EL (cell line): ENCODE data around the gene GRK2.

ENCODE experiments used
- DNase-seq: peaks from one replicate; pipeline ENCODE4 v3.0.0-alpha.2; 2016

The GRK2 gene

DNA sequence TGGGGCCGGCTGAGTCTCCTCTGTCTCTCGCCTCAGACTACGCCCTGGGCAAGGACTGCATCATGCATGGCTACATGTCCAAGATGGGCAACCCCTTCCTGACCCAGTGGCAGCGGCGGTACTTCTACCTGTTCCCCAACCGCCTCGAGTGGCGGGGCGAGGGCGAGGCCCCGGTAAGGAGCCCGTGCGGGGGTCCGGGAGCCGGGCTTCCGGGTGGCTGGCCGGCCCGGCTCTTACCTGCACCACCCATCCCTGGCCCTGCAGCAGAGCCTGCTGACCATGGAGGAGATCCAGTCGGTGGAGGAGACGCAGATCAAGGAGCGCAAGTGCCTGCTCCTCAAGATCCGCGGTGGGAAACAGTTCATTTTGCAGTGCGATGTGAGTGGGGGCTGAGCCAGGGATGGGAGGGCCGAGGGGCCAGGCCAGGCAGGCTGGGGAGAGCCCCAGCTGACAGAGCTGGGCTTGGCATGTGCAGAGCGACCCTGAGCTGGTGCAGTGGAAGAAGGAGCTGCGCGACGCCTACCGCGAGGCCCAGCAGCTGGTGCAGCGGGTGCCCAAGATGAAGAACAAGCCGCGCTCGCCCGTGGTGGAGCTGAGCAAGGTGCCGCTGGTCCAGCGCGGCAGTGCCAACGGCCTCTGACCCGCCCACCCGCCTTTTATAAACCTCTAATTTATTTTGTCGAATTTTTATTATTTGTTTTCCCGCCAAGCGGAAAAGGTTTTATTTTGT is 18.7 kb downstream of the GRK2 start:
- no peak for DNase-seq

DNA sequence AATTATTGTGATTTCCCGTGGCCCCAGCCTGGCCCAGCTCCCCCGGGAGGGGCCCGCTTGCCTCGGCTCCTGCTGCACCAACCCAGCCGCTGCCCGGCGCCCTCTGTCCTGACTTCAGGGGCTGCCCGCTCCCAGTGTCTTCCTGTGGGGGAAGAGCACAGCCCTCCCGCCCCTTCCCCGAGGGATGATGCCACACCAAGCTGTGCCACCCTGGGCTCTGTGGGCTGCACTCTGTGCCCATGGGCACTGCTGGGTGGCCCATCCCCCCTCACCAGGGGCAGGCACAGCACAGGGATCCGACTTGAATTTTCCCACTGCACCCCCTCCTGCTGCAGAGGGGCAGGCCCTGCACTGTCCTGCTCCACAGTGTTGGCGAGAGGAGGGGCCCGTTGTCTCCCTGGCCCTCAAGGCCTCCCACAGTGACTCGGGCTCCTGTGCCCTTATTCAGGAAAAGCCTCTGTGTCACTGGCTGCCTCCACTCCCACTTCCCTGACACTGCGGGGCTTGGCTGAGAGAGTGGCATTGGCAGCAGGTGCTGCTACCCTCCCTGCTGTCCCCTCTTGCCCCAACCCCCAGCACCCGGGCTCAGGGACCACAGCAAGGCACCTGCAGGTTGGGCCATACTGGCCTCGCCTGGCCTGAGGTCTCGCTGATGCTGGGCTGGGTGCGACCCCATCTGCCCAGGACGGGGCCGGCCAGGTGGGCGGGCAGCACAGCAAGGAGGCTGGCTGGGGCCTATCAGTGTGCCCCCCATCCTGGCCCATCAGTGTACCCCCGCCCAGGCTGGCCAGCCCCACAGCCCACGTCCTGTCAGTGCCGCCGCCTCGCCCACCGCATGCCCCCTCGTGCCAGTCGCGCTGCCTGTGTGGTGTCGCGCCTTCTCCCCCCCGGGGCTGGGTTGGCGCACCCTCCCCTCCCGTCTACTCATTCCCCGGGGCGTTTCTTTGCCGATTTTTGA is 19.5 kb downstream of the GRK2 start:
- DNase-seq: no peak

DNA sequence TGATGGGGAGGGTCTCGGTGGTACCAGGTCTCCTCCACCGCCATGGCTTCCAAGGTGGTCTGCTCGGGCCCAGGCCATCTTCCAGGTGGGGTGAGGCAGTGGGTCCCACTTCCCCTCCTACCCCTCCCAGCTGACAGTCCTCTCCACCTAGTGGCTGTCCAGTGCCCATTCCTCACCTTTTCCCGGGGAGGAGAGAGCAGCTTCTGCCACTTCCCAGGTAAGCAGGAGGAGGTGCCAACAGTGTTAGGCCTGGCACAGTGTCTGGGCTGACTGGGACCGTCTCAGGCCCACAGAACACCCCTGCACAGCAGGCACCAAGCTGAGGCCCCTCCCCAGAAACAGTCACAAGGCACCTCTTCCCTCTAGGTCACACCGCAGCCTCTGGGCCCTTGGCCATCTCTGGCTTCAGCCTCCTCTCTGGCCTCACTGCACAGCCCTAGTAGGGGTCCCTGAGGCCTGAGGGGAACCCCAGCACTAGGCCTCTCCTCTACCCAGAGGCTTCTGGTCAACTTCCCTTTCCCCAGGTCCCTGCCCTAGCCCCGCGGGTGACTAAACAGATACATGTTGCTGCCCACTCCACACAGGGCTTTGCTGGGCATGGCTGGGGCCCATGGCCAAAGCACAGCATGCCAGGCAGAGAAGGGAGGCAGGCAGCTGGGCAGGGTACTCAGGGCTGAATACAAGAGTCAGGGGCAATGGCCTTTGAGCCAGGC is 20.5 kb downstream of the GRK2 start:
- no peak for DNase-seq

DNA sequence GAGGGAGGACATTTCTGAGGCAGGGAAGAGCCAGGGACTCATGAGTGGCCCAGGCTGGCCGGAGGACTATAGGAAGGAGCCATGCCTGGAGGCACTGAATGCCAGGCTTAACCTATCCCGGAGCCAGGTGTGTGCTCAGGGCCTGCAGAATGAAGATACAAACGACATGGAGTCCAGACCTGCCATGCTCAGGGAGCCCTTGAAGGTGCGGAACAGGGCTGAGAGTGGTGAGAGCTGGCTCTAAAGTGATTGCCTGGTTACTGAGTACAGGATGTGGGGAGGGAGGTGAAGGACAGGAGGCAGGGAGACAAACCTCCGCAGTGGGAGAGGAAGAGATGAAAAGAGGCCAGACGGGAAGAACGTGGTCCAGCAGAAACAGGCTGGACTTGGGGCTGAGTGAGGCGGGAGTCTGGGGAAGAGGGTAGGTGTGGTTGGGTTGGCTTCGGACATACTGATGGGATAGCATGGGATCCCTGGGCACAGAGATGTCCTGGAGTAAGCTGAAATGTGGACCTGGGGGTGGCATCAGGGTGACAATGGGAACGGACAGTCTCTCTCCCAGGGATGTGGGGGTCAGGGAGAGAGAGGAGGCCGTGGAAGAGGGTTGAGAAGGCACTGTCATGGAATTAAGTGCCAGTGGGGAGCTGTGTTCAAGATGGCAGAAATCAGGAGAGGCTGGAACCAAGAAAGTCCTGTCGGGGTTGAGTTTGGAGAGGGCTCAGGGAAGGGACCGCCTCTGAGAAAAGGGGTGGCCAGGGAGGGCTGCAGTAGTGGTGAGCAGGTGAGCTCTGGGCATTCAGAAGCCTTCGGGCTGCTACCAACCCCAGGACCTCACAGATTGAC is 21.3 kb downstream of the GRK2 start:
- no peak for DNase-seq

DNA sequence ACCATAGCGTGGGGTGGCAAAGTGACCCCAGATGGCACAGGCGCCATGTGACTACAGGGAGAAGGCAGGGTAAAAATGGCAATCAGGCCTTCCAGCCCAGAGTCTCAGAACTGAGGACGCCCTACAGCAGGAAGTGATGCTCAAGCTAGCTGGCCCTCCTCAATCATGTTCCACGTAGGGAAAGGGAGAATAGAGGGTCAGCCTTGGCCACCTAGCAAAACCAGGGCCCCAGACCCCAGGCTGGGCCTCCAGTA is 21.9 kb downstream of the GRK2 start:
- DNase-seq: no peak

DNA sequence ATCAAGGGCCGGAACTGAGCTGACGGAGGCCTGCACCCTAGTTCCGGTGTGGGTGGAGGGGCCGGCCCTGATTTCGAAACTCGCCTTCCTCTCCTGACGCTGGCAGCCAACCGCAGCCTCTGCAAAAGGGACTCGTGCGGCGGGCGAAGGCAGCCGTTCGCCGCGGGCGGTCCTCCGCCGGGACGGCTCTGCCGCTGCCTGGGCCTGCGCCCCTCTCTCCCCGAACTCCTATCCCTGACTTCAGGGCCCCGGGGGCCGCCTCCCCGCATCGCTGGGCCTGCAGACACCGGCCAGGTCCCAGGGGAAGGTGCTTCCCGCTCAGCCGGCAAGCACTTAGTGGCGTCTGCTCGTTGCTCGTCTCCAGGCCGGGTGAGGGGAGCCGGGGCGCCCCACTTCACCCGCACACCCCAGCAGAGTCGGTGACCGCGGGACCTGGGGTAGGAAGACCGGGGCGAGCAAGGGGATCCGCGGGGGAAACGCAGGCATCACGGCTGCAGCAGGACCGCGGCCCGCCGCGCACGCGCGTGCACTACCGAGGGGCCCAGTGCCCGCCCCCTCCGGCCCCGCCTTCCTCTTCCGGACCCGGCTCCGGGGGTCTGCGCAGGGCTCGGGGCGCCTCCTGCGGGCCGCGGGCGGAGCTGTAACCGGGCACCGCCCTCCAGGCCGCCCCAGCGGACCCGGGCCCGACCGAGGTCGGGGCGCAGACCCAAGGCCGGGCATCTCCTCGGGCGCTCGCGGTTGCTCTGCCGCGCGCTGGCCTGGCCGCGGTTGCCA is 22.4 kb downstream of the GRK2 start:
- DNase-seq: peak; percentile 90

DNA sequence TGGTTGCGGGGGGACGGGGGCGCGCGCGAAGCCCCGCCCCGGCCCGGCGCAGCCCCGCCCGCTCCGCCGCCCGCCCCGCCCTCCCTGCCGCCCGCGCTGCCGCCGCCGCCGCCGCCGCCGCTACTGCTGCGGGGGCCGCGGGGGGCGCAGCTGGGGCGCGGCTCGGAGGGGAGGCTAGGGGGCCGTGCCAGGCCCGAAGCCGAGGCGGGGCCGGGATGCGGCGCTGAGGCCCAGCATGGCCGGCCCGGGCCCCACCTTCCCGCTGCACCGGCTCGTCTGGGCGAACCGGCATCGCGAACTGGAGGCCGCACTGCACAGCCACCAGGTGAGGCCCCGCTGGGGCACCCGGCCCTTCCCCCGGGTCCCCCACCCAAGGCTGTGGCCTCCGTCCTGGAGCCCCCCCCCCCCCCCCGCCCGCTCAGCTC is 23.0 kb downstream of the GRK2 start, which contains the start of gene ANKRD13D:
ANKRD13D (plus strand) TSS at position 78 of the 425 bp plus-strand sequence; CDS start at position 236, 158 bp downstream.
- DNase-seq: no peak

DNA sequence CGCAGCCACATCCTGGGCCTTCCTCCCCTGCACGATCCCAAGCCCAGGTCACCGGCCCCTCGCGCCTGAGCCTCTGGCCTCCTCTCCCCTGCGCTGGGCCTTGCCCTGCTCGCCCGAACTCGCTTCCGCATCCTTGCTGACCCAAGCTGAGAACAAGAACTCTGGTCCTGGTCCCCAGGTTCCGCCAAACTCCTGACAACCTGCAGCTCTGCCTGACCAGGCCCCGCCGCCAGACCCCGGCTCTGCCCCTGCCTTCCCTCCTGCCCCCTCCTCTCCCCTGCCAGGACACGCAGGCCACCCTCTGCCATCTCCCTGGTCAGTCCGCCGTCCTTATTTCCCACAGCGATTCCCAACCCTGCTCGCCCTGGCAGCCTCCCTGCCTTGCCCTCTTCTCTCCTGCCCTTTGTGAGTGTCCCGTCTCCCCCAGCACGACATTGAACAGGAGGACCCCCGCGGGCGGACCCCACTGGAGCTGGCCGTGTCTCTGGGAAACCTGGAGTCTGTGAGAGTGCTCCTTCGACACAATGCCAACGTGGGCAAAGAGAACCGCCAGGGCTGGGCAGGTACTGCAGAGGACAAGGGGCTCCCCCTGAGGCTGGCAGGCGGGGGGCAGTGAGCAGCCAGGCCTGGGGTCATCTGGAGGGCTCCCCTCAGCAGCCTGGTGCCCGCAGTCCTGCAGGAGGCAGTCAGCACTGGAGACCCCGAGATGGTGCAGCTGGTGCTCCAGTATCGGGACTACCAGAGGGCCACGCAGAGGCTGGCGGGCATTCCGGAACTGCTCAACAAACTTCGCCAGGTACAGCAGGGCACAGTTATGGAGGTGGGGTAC is 23.6 kb downstream of the GRK2 start:
- DNase-seq: peak; percentile 42

DNA sequence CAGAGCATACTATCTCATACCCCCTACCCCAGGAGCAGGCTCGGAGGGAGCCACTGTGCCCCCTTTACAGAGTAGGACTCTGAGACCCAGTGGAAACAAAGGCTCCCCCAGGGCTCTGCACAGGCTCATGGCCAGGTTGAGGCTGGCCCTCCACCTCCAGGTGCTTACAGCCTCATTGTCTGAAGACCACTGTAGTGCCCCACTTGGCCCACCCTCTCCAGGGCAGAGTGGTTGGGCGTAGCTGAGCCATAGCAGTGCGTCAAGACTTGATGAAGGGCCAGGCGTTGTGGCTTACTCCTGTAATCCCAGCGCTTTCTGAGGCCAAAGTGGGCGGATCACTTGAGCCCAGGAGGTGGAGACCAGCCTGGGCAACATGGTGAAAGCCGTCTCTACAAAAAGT is 24.5 kb downstream of the GRK2 start:
- DNase-seq: no peak

DNA sequence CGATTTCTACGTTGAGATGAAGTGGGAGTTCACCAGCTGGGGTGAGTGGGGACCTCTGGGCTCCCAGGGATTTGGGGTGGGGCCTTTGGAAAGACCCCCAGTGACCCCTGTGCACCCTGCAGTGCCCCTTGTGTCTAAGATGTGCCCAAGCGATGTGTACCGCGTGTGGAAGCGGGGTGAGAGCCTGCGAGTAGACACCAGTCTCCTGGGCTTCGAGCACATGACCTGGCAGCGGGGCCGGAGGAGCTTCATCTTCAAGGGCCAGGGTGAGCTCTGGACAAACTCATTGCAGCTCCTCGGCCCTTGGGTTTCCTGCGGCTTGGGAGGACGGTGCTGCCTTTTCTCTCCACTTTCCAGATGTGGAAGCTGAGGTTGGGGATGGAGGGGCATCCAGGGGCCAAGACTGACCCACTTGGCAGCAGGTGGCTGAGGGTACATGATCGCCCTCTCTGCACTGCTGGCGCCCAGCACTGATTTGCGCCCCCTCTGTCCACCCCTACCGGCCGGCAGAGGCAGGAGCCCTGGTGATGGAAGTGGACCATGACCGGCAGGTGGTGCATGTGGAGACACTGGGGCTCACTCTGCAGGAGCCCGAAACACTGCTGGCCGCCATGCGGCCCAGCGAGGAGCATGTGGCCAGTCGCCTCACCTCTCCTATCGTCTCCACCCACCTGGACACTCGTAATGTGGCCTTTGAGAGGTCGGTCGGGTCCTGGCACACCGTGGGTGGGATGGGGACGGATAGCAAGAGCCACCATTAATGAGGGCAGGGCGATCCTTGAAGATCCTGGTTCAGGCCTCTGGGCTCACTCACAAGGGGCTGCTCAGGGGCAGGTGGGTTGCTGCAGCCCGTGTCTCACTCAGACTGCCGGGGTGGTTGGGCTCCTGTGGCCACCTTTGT is 25.5 kb downstream of the GRK2 start:
- no peak for DNase-seq

DNA sequence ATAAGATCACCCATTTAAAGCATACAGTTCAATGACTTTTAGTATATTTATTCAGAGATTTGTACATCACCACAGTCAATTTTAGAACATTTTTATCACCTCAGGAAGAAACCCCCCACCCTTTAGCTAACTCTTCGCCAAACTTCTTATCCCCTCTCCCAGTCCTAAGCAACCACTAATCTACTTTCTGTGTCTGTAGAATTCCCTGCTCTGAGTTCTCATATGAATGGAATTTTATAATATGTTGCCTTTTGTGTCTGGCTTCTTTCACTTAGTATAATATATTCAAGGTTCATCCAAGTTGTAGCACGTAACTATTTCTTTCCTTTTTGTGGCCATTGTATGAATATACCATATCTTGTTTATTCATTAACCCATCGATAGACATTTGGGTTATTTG is 26.4 kb downstream of the GRK2 start:
- DNase-seq: no peak

DNA sequence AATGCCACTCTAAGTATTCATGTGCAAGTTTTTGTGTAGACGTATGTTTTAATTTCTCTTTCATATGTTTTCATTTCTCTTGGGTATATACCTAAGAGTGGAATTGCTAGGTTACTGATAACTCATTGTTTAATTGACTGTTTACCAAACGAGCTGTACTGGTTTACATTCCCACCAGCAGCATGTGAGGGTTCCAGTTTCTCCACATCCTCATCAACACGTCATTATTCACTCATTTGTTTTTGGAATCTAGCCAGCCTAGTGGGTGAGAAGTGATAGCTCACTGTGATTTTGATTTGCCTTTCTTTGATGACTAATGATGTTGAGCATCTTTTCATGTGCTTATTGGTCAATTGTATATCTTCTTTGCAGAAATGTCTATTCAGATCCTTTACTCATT is 26.8 kb downstream of the GRK2 start:
- peak; percentile 72 for DNase-seq

DNA sequence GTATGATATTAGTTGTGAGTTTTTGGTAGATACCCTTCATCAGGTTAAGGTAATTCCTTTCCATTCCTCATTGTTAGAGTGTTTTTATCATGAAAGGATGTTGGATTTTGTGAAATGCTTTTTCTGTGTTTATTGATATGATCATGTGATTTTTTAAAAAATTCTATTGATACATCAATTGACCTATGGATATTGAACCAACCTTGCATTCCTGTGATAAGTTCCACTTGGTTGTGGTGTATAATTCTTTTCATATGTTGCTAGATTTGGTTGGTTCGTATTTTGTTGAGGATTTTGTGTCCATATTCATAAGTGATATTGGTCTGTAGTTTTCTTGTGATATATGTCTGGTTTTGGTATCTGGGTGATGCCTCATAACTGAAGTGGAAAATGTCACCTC is 29.6 kb downstream of the GRK2 start:
- DNase-seq: no peak

DNA sequence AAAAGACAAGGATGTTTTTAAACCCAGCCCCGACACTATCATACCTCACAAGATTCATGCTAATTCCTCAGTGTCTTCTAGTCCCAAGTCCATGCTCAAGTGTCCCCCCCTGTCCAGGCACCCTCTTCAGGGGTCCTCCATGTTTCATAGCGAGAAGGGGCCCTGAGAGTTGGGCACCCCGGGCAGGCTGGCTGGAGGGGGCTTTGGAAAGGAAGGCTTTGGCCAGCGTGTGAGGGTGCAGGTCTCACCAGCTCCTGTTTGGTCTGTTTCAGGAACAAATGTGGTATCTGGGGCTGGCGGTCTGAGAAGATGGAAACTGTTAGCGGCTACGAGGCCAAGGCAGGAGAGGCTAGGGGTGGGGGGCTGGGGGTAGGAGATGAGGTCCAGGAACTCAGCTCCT is 32.5 kb downstream of the GRK2 start:
- no peak for DNase-seq

DNA sequence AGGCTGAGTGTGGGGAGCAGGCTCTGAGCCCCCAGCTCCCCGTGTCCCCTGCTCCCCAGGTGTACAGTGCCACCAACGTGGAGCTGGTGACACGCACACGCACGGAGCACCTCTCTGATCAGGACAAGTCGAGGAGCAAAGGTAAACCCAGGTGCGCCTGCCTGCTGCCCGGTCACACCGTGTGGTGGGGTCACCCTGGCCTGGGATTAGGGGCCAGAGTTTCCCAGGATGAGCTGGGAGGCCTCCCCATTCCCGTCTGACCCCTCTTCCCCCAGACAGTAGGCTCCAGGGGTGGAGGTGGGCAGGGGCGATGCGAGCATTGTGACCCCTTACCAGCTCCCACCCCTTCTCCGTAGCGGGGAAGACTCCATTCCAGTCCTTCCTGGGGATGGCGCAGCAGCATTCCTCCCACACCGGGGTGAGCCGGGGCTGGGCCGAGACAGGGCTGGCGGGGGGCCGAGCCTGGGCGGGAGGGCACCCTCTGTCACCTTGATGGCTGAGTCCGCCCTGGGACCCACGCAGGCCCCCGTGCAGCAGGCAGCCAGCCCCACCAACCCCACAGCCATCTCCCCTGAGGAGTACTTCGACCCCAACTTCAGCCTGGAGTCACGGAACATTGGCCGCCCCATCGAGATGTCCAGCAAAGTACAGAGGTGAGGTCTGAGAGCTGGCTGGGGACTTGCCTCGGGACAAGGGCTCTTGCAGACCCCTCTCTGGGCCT is 33.4 kb downstream of the GRK2 start:
- DNase-seq: no peak

DNA sequence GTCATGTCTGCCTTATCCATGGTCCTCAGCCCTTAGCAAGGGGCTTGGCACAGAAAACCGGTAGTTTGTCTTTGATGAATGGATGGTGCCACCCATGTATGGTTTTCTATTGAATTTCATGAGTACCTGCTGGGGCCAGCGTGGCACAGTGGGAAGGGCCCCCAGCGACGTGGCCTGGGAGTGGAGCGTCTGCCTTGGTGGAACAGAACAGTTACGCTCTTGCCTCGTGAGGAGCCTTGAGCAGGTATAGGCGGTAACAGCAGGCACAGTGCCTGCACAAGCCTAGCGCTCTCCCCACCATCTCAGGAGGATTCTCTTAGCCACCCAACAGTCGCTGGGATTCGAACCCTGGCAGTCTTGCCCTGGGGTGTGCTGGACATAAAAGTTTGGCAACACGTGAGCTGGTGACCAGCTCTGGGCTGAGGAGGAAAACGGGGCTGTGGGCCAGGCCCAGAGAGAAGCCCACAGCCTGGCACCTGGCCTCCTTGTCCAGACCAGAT is 34.0 kb downstream of the GRK2 start:
- DNase-seq: no peak

DNA sequence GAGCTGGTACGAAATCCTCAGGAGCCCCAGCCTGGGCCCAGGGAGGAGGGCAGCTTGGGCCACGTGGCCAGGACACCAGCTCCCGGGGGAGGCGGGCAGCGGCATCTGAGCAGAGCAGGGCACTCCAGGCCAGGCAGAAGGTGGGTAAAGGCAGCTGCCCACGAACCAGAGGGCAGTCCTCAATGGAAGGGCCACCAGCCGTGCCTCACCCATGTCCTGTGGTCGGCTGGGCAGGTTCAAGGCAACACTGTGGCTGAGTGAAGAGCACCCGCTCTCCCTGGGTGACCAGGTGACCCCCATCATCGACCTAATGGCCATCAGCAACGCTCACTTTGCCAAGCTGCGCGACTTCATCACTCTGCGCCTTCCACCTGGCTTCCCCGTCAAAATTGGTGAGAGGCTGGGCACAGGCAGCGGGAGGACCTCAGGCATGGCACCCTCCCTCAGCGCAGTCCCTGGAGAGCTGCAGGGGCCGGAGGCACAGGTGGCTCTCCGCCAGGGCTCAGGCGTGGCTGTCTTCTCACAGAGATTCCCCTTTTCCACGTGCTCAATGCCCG is 34.6 kb downstream of the GRK2 start:
- DNase-seq: no peak

DNA sequence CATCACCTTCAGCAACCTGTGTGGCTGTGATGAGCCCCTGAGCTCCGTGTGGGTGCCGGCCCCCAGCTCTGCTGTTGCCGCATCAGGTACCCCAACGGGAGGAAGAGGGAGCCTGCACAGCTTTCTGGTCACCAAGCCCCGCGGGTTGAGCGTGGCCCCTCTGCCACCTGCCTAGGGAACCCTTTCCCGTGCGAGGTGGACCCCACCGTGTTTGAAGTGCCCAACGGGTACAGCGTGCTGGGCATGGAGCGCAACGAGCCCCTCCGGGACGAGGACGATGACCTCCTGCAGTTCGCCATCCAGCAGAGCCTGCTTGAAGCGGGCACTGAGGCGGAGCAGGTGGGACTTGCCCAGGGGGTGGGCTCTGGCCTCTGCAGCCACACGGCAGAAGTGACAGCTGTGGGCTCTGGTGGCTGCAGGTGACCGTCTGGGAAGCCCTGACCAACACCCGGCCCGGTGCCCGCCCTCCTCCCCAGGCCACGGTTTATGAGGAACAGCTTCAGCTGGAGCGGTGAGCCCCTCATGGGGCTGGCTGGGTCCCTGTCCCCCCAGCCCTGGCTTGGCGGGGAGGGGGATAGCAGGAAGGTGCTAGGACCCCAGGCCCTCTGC is 35.1 kb downstream of the GRK2 start:
- DNase-seq: no peak
